Measurements from ENCODE around the gene RBM6. TPM values are rescaled to one million over a fixed set of nuclear protein-coding genes. Genes with fewer than 3 reads are reported as not detected.
"Not testable (repeated sequence)": the region's sequence is repeated elsewhere in the genome, so short reads cannot be mapped to it uniquely, and the experiment has no call there.

The RBM6 gene
- total and polyA plus RNA-seq, 4 experiments from 2014 or later = 17.9 to 194 (median 118) TPM

- H3K36me3 Mint-ChIP-seq = peaks cover 0 to 15% of the 10 kb centered on the region in 2 donors
- intact Hi-C loops (cut with micrococcal nuclease); H3K27me3 Mint-ChIP-seq; H3K9me3 Mint-ChIP-seq; H3K27ac ChIP-seq (ENCODE audit: low read depth, low read length); H3K27me3 ChIP-seq (ENCODE audit: insufficient read depth, low read length); H3K9me3 ChIP-seq (ENCODE audit: control insufficient read depth in 1 of 2, low read length in 2 of 2); DNase-seq; CTCF ChIA-PET (ENCODE audit: partially characterized antibody); H3K36me3 ChIP-seq (ENCODE audit: insufficient read depth, low read length); H3K27ac Mint-ChIP-seq; POLR2A ChIA-PET (ENCODE audit: partially characterized antibody); H3K4me3 ChIP-seq (ENCODE audit: low read length in 2 of 2); H3K4me3 Mint-ChIP-seq: not testable (repeated sequence)
- peaks cover 20% of the 10 kb centered on the region for H3K4me1 ChIP-seq (ENCODE audit: insufficient read depth, low read length)
- H3K4me1 Mint-ChIP-seq = peaks cover 10 to 33% (median 17%) of the 10 kb centered on the region in 4 donors
Observed at GRCh38 chr3:50084951-50085350, 145.0 kb downstream of the RBM6 start.

DNA sequence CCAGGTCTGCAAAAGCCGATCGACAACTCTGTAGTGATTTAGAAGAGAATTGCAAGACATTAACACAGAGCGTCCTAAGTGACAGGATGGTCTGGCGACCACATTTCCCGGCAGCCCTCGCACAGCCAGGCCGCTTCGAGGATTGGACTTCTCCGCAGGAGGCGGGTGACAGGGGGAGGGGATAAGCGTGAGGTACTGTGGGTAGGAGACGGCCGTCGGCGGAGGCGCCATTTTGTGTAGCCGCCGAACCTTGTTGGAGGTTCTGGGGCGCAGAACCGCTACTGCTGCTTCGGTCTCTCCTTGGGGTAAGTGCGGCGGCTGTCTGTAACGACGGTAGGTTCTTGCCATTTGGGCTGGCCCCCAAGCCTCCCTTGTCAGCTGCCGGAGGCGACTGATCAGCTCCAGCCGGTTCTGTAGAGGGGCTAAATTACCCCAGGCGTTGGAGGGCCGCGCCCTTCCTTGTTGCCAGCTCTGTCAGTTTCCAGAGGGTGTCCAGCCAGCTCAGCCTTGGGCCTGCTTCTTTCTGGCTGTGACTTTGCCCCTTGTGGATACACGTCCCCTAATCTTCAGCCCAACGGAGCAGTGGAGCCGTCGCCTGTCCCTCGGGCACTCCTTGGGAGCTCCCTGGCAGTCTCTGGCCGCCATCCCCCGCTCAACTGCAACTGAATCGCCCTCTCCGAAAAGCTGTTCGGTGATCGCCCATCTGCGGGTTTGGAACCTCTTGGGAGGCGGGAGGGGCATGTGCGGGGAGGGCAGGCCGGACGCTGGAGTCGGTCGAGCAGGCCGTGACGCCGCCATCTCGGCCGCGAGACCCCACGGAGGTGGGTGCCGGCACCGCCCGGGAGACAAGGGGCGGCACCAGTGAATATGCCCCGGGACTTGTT is 149.0 kb downstream of the RBM6 start, which contains the start of gene RBM5:
Gene RBM5, plus strand, starts transcription at position 195 of the 884 bp plus-strand sequence. CDS start 1,516 bp downstream, outside the sequence.
- POLR2A ChIA-PET (ENCODE audit: partially characterized antibody) = interaction anchor here (0.9 to 2.0 kb wide), 9 partner anchors 10 to 285 kb away, joined by 3 to 11 read pairs (median 5); partner anchors contain the start of genes HYAL3, INKA1 and NAA80
- Histone ChIP-seq H3K4me1 (ENCODE audit: insufficient read depth, low read length) (peaks cover 23% of the 10 kb centered on the region), H3K27me3 (ENCODE audit: insufficient read depth, low read length) (no peaks in the 10 kb centered on the region), H3K9me3 (ENCODE audit: control insufficient read depth in 1 of 2, low read length in 2 of 2) (no peaks in the 10 kb centered on the region), H3K36me3 (ENCODE audit: insufficient read depth, low read length) (peaks cover 28% of the 10 kb centered on the region), H3K27ac (ENCODE audit: low read depth, low read length) (peak within 1 kb of the TSS; percentile 97), H3K4me3 (ENCODE audit: low read length in 2 of 2) (peak within 1 kb of the TSS; percentile 93 to 100)
- peak within 1 kb of the TSS; percentile 91 to 99 (median 98) for H3K27ac Mint-ChIP-seq
- H3K4me3 Mint-ChIP-seq = peak within 1 kb of the TSS; percentile 96 to 99 (median 98)
- H3K36me3 Mint-ChIP-seq = peaks cover 32 to 47% of the 10 kb centered on the region in 2 donors
- CTCF ChIA-PET (ENCODE audit: partially characterized antibody) = interaction anchor here (1.3 to 1.5 kb wide), 2 partner anchors 15 to 137 kb away, joined by 4 to 5 read pairs; no protein-coding TSS in a partner anchor
- DNase-seq = peak; percentile 88 to 95 (median 89)
- no peaks in the 10 kb centered on the region for H3K27me3 Mint-ChIP-seq
- intact Hi-C loops (cut with micrococcal nuclease) = loop anchor here (1.0 to 2.0 kb wide), 2 partner anchors 150 to 286 kb away; partner anchors contain the start of gene INKA1
- no peaks in the 10 kb centered on the region for H3K9me3 Mint-ChIP-seq
- H3K4me1 Mint-ChIP-seq = peaks cover 20 to 42% (median 30%) of the 10 kb centered on the region in 4 donors

DNA sequence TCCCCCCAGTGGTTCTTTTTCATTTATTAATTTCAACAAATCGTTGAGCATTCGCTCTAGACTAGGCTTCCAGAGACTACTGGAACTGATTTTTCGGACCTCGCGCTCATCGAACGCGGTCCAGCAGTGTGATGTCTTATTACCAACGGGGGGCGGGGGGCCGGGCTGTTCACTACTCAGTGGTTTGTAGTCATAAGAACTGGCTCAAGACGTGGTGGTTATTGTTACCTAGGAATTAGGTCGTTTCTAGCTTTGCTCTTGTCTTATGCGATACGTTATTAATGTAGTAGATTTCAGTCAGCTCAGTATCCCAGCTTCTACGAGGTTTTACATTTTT is 149.6 kb downstream of the RBM6 start:
- Mint-ChIP-seq H3K4me3 (peak overlapping the region; percentile 96 to 99 (median 98)), H3K9me3 (no peaks in the 10 kb centered on the region), H3K4me1 (peaks cover 20 to 42% (median 30%) of the 10 kb centered on the region in 4 donors), H3K27ac (peak overlapping the region; percentile 91 to 99 (median 98)), H3K27me3 (no peaks in the 10 kb centered on the region), H3K36me3 (peaks cover 33 to 50% of the 10 kb centered on the region in 2 donors)
- no peak for DNase-seq
- intact Hi-C loops (cut with micrococcal nuclease) = loop anchor here (2.0 kb wide), 1 partner anchor 287 kb away; the partner anchor contains the start of gene INKA1
- H3K4me3 ChIP-seq (ENCODE audit: low read length in 2 of 2) = peak overlapping the region; percentile 93 to 100
- no peaks in the 10 kb centered on the region for H3K27me3 ChIP-seq (ENCODE audit: insufficient read depth, low read length)
- H3K36me3 ChIP-seq (ENCODE audit: insufficient read depth, low read length) = peaks cover 32% of the 10 kb centered on the region
- H3K9me3 ChIP-seq (ENCODE audit: control insufficient read depth in 1 of 2, low read length in 2 of 2) = no peaks in the 10 kb centered on the region
- ChIA-PET POLR2A (ENCODE audit: partially characterized antibody) (interaction anchor here (0.9 to 2.0 kb wide), 6 partner anchors 14 to 286 kb away, joined by 3 to 11 read pairs (median 4); partner anchors contain the start of gene INKA1), CTCF (ENCODE audit: partially characterized antibody) (interaction anchor here (1.1 to 1.5 kb wide), 3 partner anchors 14 to 157 kb away, joined by 3 to 5 read pairs (median 4); no protein-coding TSS in a partner anchor)
- peak overlapping the region; percentile 97 for H3K27ac ChIP-seq (ENCODE audit: low read depth, low read length)
- peaks cover 23% of the 10 kb centered on the region for H3K4me1 ChIP-seq (ENCODE audit: insufficient read depth, low read length)

DNA sequence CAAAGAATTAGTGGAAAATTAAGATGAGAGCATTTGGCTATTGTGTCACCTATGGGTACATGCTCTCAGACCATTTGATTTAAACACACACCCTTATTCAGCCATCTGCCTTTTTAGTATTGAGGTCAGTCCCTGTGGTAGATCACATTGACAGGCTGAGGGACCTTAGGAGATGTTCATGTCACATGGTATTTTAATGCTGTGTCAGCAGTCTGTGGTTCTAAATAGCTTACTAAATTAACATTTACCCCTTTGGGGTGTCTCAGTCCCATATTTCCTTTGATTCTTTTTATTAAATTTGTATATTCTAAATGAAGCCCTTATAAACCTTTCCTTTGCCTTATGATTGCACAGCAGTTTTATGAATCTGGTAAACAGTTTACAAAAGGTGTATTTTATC is 151.0 kb downstream of the RBM6 start:
- H3K4me3 Mint-ChIP-seq = peak overlapping the region; percentile 96 to 99 (median 98)
- H3K4me3 ChIP-seq (ENCODE audit: low read length in 2 of 2) = peak overlapping the region in 1 of 2 donors; percentile 100
- no peaks in the 10 kb centered on the region for H3K9me3 Mint-ChIP-seq
- POLR2A ChIA-PET (ENCODE audit: partially characterized antibody) = no interaction called here
- intact Hi-C loops (cut with micrococcal nuclease) = no loop called here
- CTCF ChIA-PET (ENCODE audit: partially characterized antibody) = interaction anchor here (0.5 kb wide), 1 partner anchor 19 kb away, joined by 3 read pairs; no protein-coding TSS in a partner anchor
- H3K9me3 ChIP-seq (ENCODE audit: control insufficient read depth in 1 of 2, low read length in 2 of 2) = no peaks in the 10 kb centered on the region
- peak overlapping the region; percentile 97 for H3K27ac ChIP-seq (ENCODE audit: low read depth, low read length)
- H3K27me3 ChIP-seq (ENCODE audit: insufficient read depth, low read length) = no peaks in the 10 kb centered on the region
- peak overlapping the region; percentile 30 to 99 (median 98) for H3K27ac Mint-ChIP-seq
- peaks cover 47% of the 10 kb centered on the region for H3K36me3 ChIP-seq (ENCODE audit: insufficient read depth, low read length)
- H3K4me1 ChIP-seq (ENCODE audit: insufficient read depth, low read length) = peaks cover 23% of the 10 kb centered on the region
- no peaks in the 10 kb centered on the region for H3K27me3 Mint-ChIP-seq
- DNase-seq = no peak
- peaks cover 43 to 61% of the 10 kb centered on the region in 2 donors for H3K36me3 Mint-ChIP-seq
- H3K4me1 Mint-ChIP-seq = peaks cover 26 to 51% (median 36%) of the 10 kb centered on the region in 4 donors

GRCh38 chr3:50095352-50095998 is 155.5 kb downstream of the RBM6 start:
- peaks cover 12% of the 10 kb centered on the region for H3K4me1 ChIP-seq (ENCODE audit: insufficient read depth, low read length)
- Mint-ChIP-seq H3K4me3 (peak overlapping the region in 1 of 8 donors; percentile 52), H3K36me3 (peaks cover 59 to 77% of the 10 kb centered on the region in 2 donors), H3K9me3 (no peaks in the 10 kb centered on the region), H3K27ac (peak overlapping the region in 5 of 7 donors; percentile 13 to 58 (median 36)), H3K27me3 (no peaks in the 10 kb centered on the region), H3K4me1 (peaks cover 22 to 40% (median 30%) of the 10 kb centered on the region in 4 donors)
- no peaks in the 10 kb centered on the region for H3K9me3 ChIP-seq (ENCODE audit: control insufficient read depth in 1 of 2, low read length in 2 of 2)
- DNase-seq = no peak
- H3K36me3 ChIP-seq (ENCODE audit: insufficient read depth, low read length) = peaks cover 80% of the 10 kb centered on the region
- intact Hi-C loops (cut with micrococcal nuclease) = no loop called here
- no peaks in the 10 kb centered on the region for H3K27me3 ChIP-seq (ENCODE audit: insufficient read depth, low read length)
- ChIA-PET POLR2A (ENCODE audit: partially characterized antibody) (no interaction called here), CTCF (ENCODE audit: partially characterized antibody) (interaction anchor here (0.7 kb wide), 1 partner anchor 33 kb away, joined by 4 read pairs; no protein-coding TSS in a partner anchor)
- no peak overlapping the region for H3K4me3 ChIP-seq (ENCODE audit: low read length in 2 of 2)
- no peak overlapping the region for H3K27ac ChIP-seq (ENCODE audit: low read depth, low read length)

GRCh38 chr3:50100386-50100785 is 160.4 kb downstream of the RBM6 start:
- H3K4me3 Mint-ChIP-seq = no peak overlapping the region
- no peaks in the 10 kb centered on the region for H3K4me1 ChIP-seq (ENCODE audit: insufficient read depth, low read length)
- H3K27ac ChIP-seq (ENCODE audit: low read depth, low read length) = no peak overlapping the region
- peaks cover 60 to 88% of the 10 kb centered on the region in 2 donors for H3K36me3 Mint-ChIP-seq
- H3K36me3 ChIP-seq (ENCODE audit: insufficient read depth, low read length) = peaks cover 89% of the 10 kb centered on the region
- POLR2A ChIA-PET (ENCODE audit: partially characterized antibody) = no interaction called here
- H3K4me1 Mint-ChIP-seq = peaks cover 9 to 21% (median 13%) of the 10 kb centered on the region in 4 donors
- no peaks in the 10 kb centered on the region for H3K9me3 Mint-ChIP-seq
- H3K4me3 ChIP-seq (ENCODE audit: low read length in 2 of 2) = no peak overlapping the region
- no peaks in the 10 kb centered on the region for H3K9me3 ChIP-seq (ENCODE audit: control insufficient read depth in 1 of 2, low read length in 2 of 2)
- intact Hi-C loops (cut with micrococcal nuclease) = no loop called here
- no peak for DNase-seq
- CTCF ChIA-PET (ENCODE audit: partially characterized antibody) = interaction anchor here (0.6 to 1.4 kb wide), 3 partner anchors 15 to 37 kb away, joined by 3 to 7 read pairs (median 3); no protein-coding TSS in a partner anchor
- H3K27me3 ChIP-seq (ENCODE audit: insufficient read depth, low read length) = no peaks in the 10 kb centered on the region
- peak overlapping the region in 2 of 7 donors; percentile 48 to 73 for H3K27ac Mint-ChIP-seq
- H3K27me3 Mint-ChIP-seq = no peaks in the 10 kb centered on the region

Data from CD4-positive, alpha-beta memory T cell (primary cell).